ENCODE measurements around the gene IFT57. TPM values are rescaled to one million over a fixed set of nuclear protein-coding genes. Genes with fewer than 3 reads are reported as not detected.

The IFT57 gene
- total and polyA plus RNA-seq, 2 donors (not counting 1 experiment from before 2014, with no cell fraction given) = 53.6 to 94.4 TPM

GRCh38 chr3:108251265-108251664 lies 29.0 kb upstream of the IFT57 start:
- no peak overlapping the region for H3K27ac Mint-ChIP-seq
- H3K4me3 Mint-ChIP-seq = no peak overlapping the region

GRCh38 chr3:108250626-108251025 lies 28.4 kb upstream of the IFT57 start:
- Mint-ChIP-seq H3K4me3 (no peak overlapping the region), H3K4me1 (peaks cover 3% of the 10 kb centered on the region), H3K9me3 (ENCODE audit: insufficient read depth) (peaks cover 2% of the 10 kb centered on the region), H3K27me3 (no peaks in the 10 kb centered on the region), H3K27ac (no peak overlapping the region)
- no peak overlapping the region for H3K27ac ChIP-seq (ENCODE audit: low read length in 2 of 2)
- TF ChIP-seq EZH2 (IDR thresholded peaks at IDR 0.05; ENCODE audit: borderline replicate concordance, insufficient read depth, low read depth, low read length, poor library complexity, severe bottlenecking) = no peak
- TF ChIP-seq CTCF (IDR thresholded peaks at IDR 0.05) = no peak
- H3K4me2 ChIP-seq (replicated peaks; ENCODE audit: low read depth, low read length, poor library complexity, severe bottlenecking) = no peak overlapping the region
- H3K9ac ChIP-seq (ENCODE audit: low read length) = no peak overlapping the region
- no peak overlapping the region for H3K4me3 ChIP-seq (ENCODE audit: control extremely low read depth in 1 of 5, extremely low read depth in 1 of 5, insufficient read depth in 1 of 5, low read depth in 2 of 5, low read length in 4 of 5)
- ATAC-seq (ENCODE audit: low read depth) = no peak
- H3K4me1 ChIP-seq (ENCODE audit: control insufficient read depth in 2 of 2, insufficient read depth in 2 of 2, low read length in 2 of 2) = no peaks in the 10 kb centered on the region
- H3K36me3 ChIP-seq (replicated peaks in 1 of 2; ENCODE audit: control extremely low read depth in 1 of 2, control insufficient read depth in 1 of 2, extremely low read depth in 1 of 2, insufficient read depth in 2 of 2, low read length in 1 of 2) = no peaks in the 10 kb centered on the region
- no peak overlapping the region for H2AFZ ChIP-seq (ENCODE audit: insufficient read depth, low read depth, low read length, poor library complexity, severe bottlenecking)
- ChIA-PET CTCF (no interaction called here), POLR2A (no interaction called here)
- H4K20me1 ChIP-seq (ENCODE audit: control insufficient read depth, insufficient read depth, low read length, poor library complexity, severe bottlenecking) = no peaks in the 10 kb centered on the region
- DNase-seq = no peak
- H3K79me2 ChIP-seq (ENCODE audit: control insufficient read depth, insufficient read depth, low read length) = no peaks in the 10 kb centered on the region
- intact Hi-C loops (cut with micrococcal nuclease) = no loop called here
- no peaks in the 10 kb centered on the region for H3K27me3 ChIP-seq (replicated peaks in 1 of 4; ENCODE audit: control extremely low read depth in 1 of 4, control insufficient read depth in 3 of 4, insufficient read depth in 4 of 4, low read length in 3 of 4)
- WGBS (ENCODE audit: insufficient coverage) = 100% methylated on average over 2 of the region's 2 CpGs
- H3K9me3 ChIP-seq (ENCODE audit: control extremely low read depth in 1 of 3, control insufficient read depth in 2 of 3, insufficient read depth in 1 of 3, low read length in 2 of 3) = no peaks in the 10 kb centered on the region

More at GRCh38 chr3:108251265-108251664, 29.0 kb upstream of the IFT57 start:
- Mint-ChIP-seq H3K27me3 (no peaks in the 10 kb centered on the region), H3K4me1 (no peaks in the 10 kb centered on the region), H3K9me3 (ENCODE audit: insufficient read depth) (peaks cover 2% of the 10 kb centered on the region)
- Histone ChIP-seq H3K79me2 (ENCODE audit: control insufficient read depth, insufficient read depth, low read length) (no peaks in the 10 kb centered on the region), H3K27me3 (replicated peaks in 1 of 4; ENCODE audit: control extremely low read depth in 1 of 4, control insufficient read depth in 3 of 4, insufficient read depth in 4 of 4, low read length in 3 of 4) (no peaks in the 10 kb centered on the region), H3K4me2 (replicated peaks; ENCODE audit: low read depth, low read length, poor library complexity, severe bottlenecking) (no peak overlapping the region), H3K4me3 (ENCODE audit: control extremely low read depth in 1 of 5, extremely low read depth in 1 of 5, insufficient read depth in 1 of 5, low read depth in 2 of 5, low read length in 4 of 5) (no peak overlapping the region), H3K9me3 (ENCODE audit: control extremely low read depth in 1 of 3, control insufficient read depth in 2 of 3, insufficient read depth in 1 of 3, low read length in 2 of 3) (no peaks in the 10 kb centered on the region), H4K20me1 (ENCODE audit: control insufficient read depth, insufficient read depth, low read length, poor library complexity, severe bottlenecking) (no peaks in the 10 kb centered on the region), H3K9ac (ENCODE audit: low read length) (no peak overlapping the region), H3K4me1 (ENCODE audit: control insufficient read depth in 2 of 2, insufficient read depth in 2 of 2, low read length in 2 of 2) (no peaks in the 10 kb centered on the region), H3K27ac (ENCODE audit: low read length in 2 of 2) (no peak overlapping the region), H2AFZ (ENCODE audit: insufficient read depth, low read depth, low read length, poor library complexity, severe bottlenecking) (no peak overlapping the region), H3K36me3 (replicated peaks in 1 of 2; ENCODE audit: control extremely low read depth in 1 of 2, control insufficient read depth in 1 of 2, extremely low read depth in 1 of 2, insufficient read depth in 2 of 2, low read length in 1 of 2) (no peaks in the 10 kb centered on the region)
- intact Hi-C loops (cut with micrococcal nuclease) = no loop called here
- no peak for TF ChIP-seq EZH2 (IDR thresholded peaks at IDR 0.05; ENCODE audit: borderline replicate concordance, insufficient read depth, low read depth, low read length, poor library complexity, severe bottlenecking)
- TF ChIP-seq CTCF (IDR thresholded peaks at IDR 0.05) = no peak
- POLR2A ChIA-PET = no interaction called here
- WGBS (ENCODE audit: insufficient coverage) = no CpG with 5 or more reads among the region's 4 CpGs
- CTCF ChIA-PET = no interaction called here
- ATAC-seq (ENCODE audit: low read depth) = no peak
- no peak for DNase-seq

Data from B cell (primary cell).